ENCODE data around the gene AGBL1.

DNA sequence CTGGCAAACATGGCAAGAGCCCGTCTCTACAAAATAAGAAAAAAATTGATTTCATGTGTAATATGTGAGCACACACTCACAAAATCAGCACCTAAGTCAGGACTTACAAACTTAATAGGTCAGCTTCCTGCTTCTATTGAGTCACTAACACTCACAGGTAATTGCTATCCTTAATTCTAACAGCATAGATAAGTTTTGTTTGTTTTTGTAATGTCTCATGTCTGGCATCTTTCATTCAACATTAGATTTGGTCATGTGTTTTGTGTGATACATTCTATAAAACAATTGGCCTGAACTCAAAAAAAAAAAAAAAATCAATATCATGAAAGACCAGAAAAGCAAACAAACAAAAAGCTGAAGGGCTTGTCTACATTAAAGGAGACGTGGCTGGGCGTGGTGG lies 564.7 kb downstream of the AGBL1 start:
- TF ChIP-seq EZH2 (IDR thresholded peaks at IDR 0.05; ENCODE audit: borderline replicate concordance, low read depth, low read length, poor library complexity, severe bottlenecking): no peak
- TF ChIP-seq, protein P1, sequence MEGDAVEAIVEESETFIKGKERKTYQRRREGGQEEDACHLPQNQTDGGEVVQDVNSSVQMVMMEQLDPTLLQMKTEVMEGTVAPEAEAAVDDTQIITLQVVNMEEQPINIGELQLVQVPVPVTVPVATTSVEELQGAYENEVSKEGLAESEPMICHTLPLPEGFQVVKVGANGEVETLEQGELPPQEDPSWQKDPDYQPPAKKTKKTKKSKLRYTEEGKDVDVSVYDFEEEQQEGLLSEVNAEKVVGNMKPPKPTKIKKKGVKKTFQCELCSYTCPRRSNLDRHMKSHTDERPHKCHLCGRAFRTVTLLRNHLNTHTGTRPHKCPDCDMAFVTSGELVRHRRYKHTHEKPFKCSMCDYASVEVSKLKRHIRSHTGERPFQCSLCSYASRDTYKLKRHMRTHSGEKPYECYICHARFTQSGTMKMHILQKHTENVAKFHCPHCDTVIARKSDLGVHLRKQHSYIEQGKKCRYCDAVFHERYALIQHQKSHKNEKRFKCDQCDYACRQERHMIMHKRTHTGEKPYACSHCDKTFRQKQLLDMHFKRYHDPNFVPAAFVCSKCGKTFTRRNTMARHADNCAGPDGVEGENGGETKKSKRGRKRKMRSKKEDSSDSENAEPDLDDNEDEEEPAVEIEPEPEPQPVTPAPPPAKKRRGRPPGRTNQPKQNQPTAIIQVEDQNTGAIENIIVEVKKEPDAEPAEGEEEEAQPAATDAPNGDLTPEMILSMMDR (conservative IDR thresholded peaks at IDR 0.05; ENCODE audit: low read depth, low read length): no peak
